Tibial nerve (tissue), 4 donors: ENCODE results near the gene SLC20A1.

Source experiments
- CTCF ChIP-seq, 5 experiments: fragments of 200-600 bp in 3 of 5; fragments of 450-650 bp in 2 of 5; sonication (generic) in 3 of 5; IDR thresholded peaks; one replicate each; pipeline ENCODE4 v1.5.1; 2016 to 2019; ENCODE audit warnings: antibody characterized with exemption in 5 of 5, mild to moderate bottlenecking in 3 of 5, moderate library complexity in 2 of 5
- EP300 ChIP-seq, 2 donors: sonication (generic); formaldehyde crosslinking; IDR thresholded peaks; one replicate each; pipeline ENCODE4 v1.6.1; 2017; ENCODE audit warnings: antibody characterized with exemption in 2 of 2, mild to moderate bottlenecking in 1 of 2
- POLR2A ChIP-seq, 2 donors: fragments of 450-650 bp; IDR thresholded peaks; one replicate each; pipeline ENCODE4 v1.6.1; 2017; ENCODE audit warnings: antibody characterized with exemption in 2 of 2, mild to moderate bottlenecking in 2 of 2, moderate library complexity in 2 of 2

GRCh38 chr2:112658301-112658700, 12.6 kb downstream of the SLC20A1 start:
- TF ChIP-seq CTCF (IDR thresholded peaks at IDR 0.05) (no peak), EP300 (IDR thresholded peaks at IDR 0.05) (no peak), POLR2A (IDR thresholded peaks at IDR 0.05) (no peak)
